B cell (primary cell): ENCODE data around the gene CENPP.

Experiments used
- CTCF ChIP-seq: fragments of 200-600 bp; IDR thresholded peaks from one replicate; pipeline ENCODE4 v1.8.0; 2022; ENCODE audit warnings: antibody characterized with exemption, mild to moderate bottlenecking
- EZH2 ChIP-seq: IDR thresholded peaks from 2 replicates; pipeline ENCODE4 v1.6.1; 2012; ENCODE audit warnings: borderline replicate concordance, low read depth, mild to moderate bottlenecking, moderate library complexity, low read length; ENCODE audit not compliant: insufficient read depth, poor library complexity, severe bottlenecking

GRCh38 chr9:92641092-92641809, 315.5 kb downstream of the CENPP start:
- TF ChIP-seq CTCF = no peak
- TF ChIP-seq EZH2 = no peak
